KOPT-K1 (cell line): Measurements from ENCODE around the gene RET.

Experiments used
- H3K27ac ChIP-seq: fragments of 200-600 bp; sonication (generic); 2 replicates; pipeline ENCODE4 v1.5.1; 2016; ENCODE audit warnings: antibody characterized with exemption, mild to moderate bottlenecking, low read depth, low read length; ENCODE audit not compliant: poor library complexity, severe bottlenecking
- H3K36me3 ChIP-seq: fragments of 200-600 bp; sonication (generic); 2 replicates; pipeline ENCODE4 v1.5.1; 2017; ENCODE audit warnings: antibody characterized with exemption, mild to moderate bottlenecking, low read length, moderate library complexity; ENCODE audit not compliant: insufficient read depth
- H3K9me3 ChIP-seq: fragments of 200-600 bp; sonication (generic); 2 replicates; pipeline ENCODE4 v1.5.1; 2017; ENCODE audit warnings: antibody characterized with exemption, low read length, mild to moderate bottlenecking; ENCODE audit not compliant: insufficient read depth, poor library complexity, severe bottlenecking

The RET gene

GRCh38 chr10:43054593-43054992 lies 22.3 kb upstream of the RET start:
- Histone ChIP-seq H3K27ac (no peak overlapping the region), H3K36me3 (no peaks in the 10 kb centered on the region), H3K9me3 (no peaks in the 10 kb centered on the region)

GRCh38 chr10:43055217-43055616 lies 21.7 kb upstream of the RET start:
- no peak overlapping the region for H3K27ac ChIP-seq
- H3K9me3 ChIP-seq: no peaks in the 10 kb centered on the region
- no peaks in the 10 kb centered on the region for H3K36me3 ChIP-seq

- Histone ChIP-seq H3K36me3 (no peaks in the 10 kb centered on the region), H3K27ac (no peak overlapping the region), H3K9me3 (no peaks in the 10 kb centered on the region)
Observed at GRCh38 chr10:43055991-43056567, 20.8 kb upstream of the RET start.

GRCh38 chr10:43056568-43057011 lies 20.3 kb upstream of the RET start:
- Histone ChIP-seq H3K9me3 (no peaks in the 10 kb centered on the region), H3K27ac (no peak overlapping the region), H3K36me3 (no peaks in the 10 kb centered on the region)

GRCh38 chr10:43057231-43057711 lies 19.6 kb upstream of the RET start:
- Histone ChIP-seq H3K9me3 (no peaks in the 10 kb centered on the region), H3K36me3 (no peaks in the 10 kb centered on the region), H3K27ac (no peak overlapping the region)

- H3K27ac ChIP-seq: no peak overlapping the region
- no peaks in the 10 kb centered on the region for H3K9me3 ChIP-seq
- H3K36me3 ChIP-seq: no peaks in the 10 kb centered on the region
Observed at GRCh38 chr10:43057831-43058340, 19.0 kb upstream of the RET start.

GRCh38 chr10:43058716-43059335 lies 18.0 kb upstream of the RET start:
- Histone ChIP-seq H3K27ac (no peak overlapping the region), H3K9me3 (no peaks in the 10 kb centered on the region), H3K36me3 (no peaks in the 10 kb centered on the region)

GRCh38 chr10:43059336-43059720 lies 17.5 kb upstream of the RET start:
- H3K9me3 ChIP-seq: no peaks in the 10 kb centered on the region
- no peak overlapping the region for H3K27ac ChIP-seq
- H3K36me3 ChIP-seq: no peaks in the 10 kb centered on the region

GRCh38 chr10:43059828-43060227 lies 17.0 kb upstream of the RET start:
- Histone ChIP-seq H3K9me3 (no peaks in the 10 kb centered on the region), H3K27ac (no peak overlapping the region), H3K36me3 (no peaks in the 10 kb centered on the region)

GRCh38 chr10:43060291-43060690 lies 16.6 kb upstream of the RET start:
- Histone ChIP-seq H3K9me3 (no peaks in the 10 kb centered on the region), H3K27ac (no peak overlapping the region), H3K36me3 (no peaks in the 10 kb centered on the region)

GRCh38 chr10:43061331-43061730 lies 15.5 kb upstream of the RET start:
- Histone ChIP-seq H3K9me3 (no peaks in the 10 kb centered on the region), H3K27ac (no peak overlapping the region), H3K36me3 (no peaks in the 10 kb centered on the region)

GRCh38 chr10:43061760-43062159 lies 15.1 kb upstream of the RET start:
- Histone ChIP-seq H3K36me3 (no peaks in the 10 kb centered on the region), H3K9me3 (no peaks in the 10 kb centered on the region), H3K27ac (no peak overlapping the region)

- no peaks in the 10 kb centered on the region for H3K36me3 ChIP-seq
- H3K27ac ChIP-seq: no peak overlapping the region
- H3K9me3 ChIP-seq: no peaks in the 10 kb centered on the region
Observed at GRCh38 chr10:43062402-43063160, 14.3 kb upstream of the RET start.

GRCh38 chr10:43064331-43065075 lies 12.4 kb upstream of the RET start:
- Histone ChIP-seq H3K36me3 (no peaks in the 10 kb centered on the region), H3K27ac (no peak overlapping the region), H3K9me3 (no peaks in the 10 kb centered on the region)

- H3K9me3 ChIP-seq: no peaks in the 10 kb centered on the region
- no peaks in the 10 kb centered on the region for H3K36me3 ChIP-seq
- H3K27ac ChIP-seq: no peak overlapping the region
Observed at GRCh38 chr10:43065234-43065633, 11.6 kb upstream of the RET start.
